ENCODE results near the gene ABHD13. TPM values are rescaled to one million over a fixed set of nuclear protein-coding genes. Genes with fewer than 3 reads are reported as not detected.
"Not testable (repeated sequence)": the region's sequence is repeated elsewhere in the genome, so short reads cannot be mapped to it uniquely, and the experiment has no call there.

ABHD13 gene
- polyA plus RNA-seq, 3 donors = 13.4 to 16.3 (median 14.4) TPM

DNA sequence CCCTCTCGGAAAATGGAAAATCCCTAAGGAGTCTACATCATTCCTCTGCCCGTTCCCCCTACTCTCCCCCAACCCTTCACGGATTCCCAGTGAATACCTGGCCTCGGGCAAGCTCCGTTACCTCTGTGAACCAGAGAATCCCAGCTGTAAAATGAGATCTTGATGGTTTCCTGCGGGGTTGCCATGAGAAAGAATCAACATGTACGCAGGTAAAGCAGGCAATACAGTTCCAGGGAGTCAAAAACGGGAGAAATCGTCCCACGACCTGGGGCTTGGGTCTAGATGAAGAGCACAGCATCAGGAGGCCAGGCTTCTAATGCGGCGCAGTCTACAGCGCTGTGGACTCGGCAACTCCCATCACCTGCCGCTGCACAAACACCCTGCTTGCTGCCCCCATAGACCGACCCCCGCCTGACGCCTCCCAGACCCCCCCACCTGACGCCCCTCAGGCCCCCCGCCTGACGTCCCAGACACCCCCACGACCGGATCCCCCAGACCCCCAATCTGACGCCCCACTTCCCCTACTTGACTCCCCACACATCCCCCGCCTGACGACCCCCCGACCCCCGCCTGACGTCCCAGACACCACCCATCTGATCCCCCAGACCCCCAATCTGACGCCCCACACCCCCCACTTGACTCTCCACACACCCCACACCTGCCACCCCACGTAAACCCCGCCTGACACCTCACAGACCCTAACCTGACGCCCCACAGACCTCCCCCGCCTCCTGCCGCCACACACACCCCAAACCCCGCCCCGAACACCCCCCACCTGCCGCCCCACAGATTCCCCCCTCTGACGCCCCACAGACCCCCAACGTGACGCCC, 3.5 kb upstream of the ABHD13 start:
- peak in 1 of 11 donors; percentile 30 for DNase-seq (ENCODE audit: extremely low read depth in 1 of 11, low read depth in 9 of 11, low spot score in 4 of 11)

GRCh38 chr13:108215436-108215835, 2.8 kb upstream of the ABHD13 start, which contains the start of gene LIG4:
LIG4 (minus strand) TSS chr13:108215536; CDS start chr13:108211268, 4,268 bp downstream.
- peak; percentile 75 to 91 (median 89) for DNase-seq (ENCODE audit: extremely low read depth in 1 of 11, low read depth in 9 of 11, low spot score in 4 of 11)

GRCh38 chr13:108217307-108218043, 717 bp upstream of the ABHD13 start:
- not testable (repeated sequence) for DNase-seq (ENCODE audit: extremely low read depth in 1 of 11, low read depth in 9 of 11, low spot score in 4 of 11)

GRCh38 chr13:108220041-108220440, 1.8 kb downstream of the ABHD13 start:
- DNase-seq (ENCODE audit: extremely low read depth in 1 of 11, low read depth in 9 of 11, low spot score in 4 of 11) = no peak

DNA sequence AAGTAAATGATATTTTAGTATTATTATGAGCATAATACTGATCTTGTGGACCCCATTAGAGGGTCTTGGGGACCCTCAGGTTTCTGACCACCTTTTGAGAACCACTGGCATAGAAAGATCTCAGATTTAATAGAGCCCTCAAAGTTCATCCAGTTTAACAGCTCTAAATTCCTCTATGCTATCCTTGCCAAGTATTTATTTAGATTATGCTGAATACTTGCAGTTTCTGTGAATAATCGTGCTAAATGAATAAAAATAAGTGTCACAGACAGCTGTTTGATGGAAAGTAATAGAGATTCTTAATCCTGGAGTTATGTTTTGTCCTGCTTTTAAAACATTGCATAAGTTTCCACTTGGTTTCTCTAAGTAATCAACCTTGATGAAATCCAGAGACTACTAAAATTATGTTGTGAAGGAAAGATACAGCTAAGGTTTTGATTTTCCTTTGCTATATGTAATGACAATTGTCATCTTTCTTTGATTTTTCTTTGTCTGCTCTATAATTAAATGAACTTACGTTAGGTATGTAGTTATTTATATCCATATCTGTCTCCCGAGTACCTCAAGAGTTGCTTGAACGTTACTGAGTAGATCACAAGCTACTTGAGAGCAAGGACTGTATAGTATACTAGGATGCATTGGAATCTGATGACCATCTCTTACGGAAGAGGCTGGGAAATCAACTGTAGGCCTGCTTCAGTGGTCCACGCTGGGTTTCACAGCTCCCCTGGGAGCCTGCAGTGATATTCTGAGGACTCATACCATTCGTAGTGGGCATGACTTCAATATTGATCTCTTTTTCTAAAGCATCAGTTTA, 5.7 kb downstream of the ABHD13 start:
- DNase-seq (ENCODE audit: extremely low read depth in 1 of 11, low read depth in 9 of 11, low spot score in 4 of 11) = no peak

DNA sequence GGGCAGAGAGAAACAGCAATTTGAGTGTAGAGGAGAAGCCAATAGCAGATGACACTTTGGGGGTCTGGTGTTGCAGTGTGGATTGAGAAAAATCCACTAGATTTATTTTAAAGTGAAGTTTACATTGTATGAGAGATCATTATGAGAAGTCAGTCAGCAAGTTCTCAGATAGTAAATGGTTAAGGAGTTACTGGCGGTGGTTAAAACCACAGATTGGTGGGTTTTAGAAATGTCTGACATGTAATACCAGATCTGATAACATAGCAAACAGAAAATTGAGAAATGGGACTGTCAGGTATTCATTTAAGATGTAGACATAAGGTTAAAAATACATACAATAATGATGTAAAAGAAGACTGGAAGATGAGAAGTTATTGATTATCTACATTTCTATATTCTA, 7.2 kb downstream of the ABHD13 start:
- no peak for DNase-seq (ENCODE audit: extremely low read depth in 1 of 11, low read depth in 9 of 11, low spot score in 4 of 11)

DNA sequence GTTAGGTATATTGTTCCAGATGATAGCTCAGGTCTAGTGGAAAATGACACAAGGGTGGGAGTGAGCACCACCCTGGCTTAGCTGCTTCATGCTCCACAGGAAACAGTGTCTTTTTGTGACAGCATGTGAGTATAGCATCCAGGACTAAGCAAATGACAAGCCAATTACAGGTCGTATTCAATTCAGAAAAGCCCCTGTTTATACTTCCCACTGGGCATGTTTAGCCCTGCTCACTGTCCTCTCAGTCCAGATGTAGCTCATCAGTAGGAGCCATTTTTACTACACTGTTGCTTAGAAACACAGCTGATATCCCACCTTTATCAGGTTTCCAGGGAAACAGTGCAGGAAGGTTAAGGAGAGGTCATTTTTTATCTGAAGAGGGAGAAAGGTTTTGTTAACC, 8.0 kb downstream of the ABHD13 start:
- no peak for DNase-seq (ENCODE audit: extremely low read depth in 1 of 11, low read depth in 9 of 11, low spot score in 4 of 11)

- DNase-seq (ENCODE audit: extremely low read depth in 1 of 11, low read depth in 9 of 11, low spot score in 4 of 11) = peak in 1 of 11 donors; percentile 32
Observed at GRCh38 chr13:108227651-108228272, 9.6 kb downstream of the ABHD13 start.

- DNase-seq (ENCODE audit: extremely low read depth in 1 of 11, low read depth in 9 of 11, low spot score in 4 of 11) = no peak
Observed at GRCh38 chr13:108230377-108230776, 12.2 kb downstream of the ABHD13 start.

GRCh38 chr13:108249150-108249549, 31.0 kb downstream of the ABHD13 start:
- no peak for DNase-seq (ENCODE audit: extremely low read depth in 1 of 11, low read depth in 9 of 11, low spot score in 4 of 11)

GRCh38 chr13:108257248-108257647, 39.1 kb downstream of the ABHD13 start:
- no peak for DNase-seq (ENCODE audit: extremely low read depth in 1 of 11, low read depth in 9 of 11, low spot score in 4 of 11)

DNA sequence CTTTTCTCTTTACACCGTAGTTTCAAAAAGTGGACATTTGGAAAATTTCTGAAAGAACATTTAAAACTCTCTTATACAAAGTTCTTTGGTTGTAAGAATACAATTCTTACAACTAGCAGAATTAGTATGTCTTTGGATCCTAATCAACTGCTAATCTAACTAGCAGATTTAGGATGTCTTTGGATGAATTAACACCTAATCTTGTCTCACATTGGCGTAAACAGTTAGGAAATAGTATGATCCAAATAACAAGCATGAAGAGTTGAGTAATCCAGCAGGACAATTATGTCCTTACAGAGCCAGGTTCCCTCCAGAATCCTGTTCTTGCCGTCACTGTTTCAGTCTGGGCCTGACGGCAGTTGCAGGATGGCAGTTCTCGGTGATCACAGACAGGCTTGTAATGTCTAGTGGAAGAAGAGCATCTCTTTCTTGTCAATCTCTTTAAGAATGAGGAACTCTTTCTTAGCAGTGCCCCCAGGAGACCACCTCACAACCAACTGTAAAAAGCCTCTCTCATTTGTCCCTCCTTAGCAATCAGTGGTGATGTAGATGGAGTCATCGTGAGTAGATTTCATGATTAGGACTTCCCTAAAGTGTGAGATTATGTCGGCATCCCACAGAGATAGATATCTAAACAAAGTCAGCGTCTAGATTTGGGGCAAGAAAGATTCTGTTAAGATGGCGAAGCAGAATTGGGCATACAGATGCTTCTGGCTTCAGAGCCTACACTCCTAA, 45.6 kb downstream of the ABHD13 start:
- no peak for DNase-seq (ENCODE audit: extremely low read depth in 1 of 11, low read depth in 9 of 11, low spot score in 4 of 11)

- no peak for DNase-seq (ENCODE audit: extremely low read depth in 1 of 11, low read depth in 9 of 11, low spot score in 4 of 11)
Observed at GRCh38 chr13:108266321-108266990, 48.3 kb downstream of the ABHD13 start.

DNA sequence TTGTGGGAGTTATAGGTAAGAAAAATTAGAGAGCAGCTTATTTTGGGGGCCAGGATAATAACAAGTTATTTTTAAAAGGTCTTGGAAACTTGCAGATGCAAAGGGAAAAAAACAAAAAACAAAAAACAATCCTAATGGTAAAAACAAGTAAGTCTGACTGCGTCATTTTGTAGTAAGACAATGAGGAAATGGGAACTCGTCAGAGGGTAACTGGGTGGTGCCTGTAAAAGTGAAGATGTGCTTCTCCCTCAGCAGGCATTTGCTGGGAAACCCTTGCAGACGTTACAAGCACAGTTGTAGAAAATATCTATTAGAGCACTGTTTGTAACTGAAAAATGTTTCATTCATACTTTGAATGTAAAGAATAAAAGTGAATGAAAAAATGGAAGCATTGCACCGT, 49.2 kb downstream of the ABHD13 start:
- DNase-seq (ENCODE audit: extremely low read depth in 1 of 11, low read depth in 9 of 11, low spot score in 4 of 11) = no peak

DNA sequence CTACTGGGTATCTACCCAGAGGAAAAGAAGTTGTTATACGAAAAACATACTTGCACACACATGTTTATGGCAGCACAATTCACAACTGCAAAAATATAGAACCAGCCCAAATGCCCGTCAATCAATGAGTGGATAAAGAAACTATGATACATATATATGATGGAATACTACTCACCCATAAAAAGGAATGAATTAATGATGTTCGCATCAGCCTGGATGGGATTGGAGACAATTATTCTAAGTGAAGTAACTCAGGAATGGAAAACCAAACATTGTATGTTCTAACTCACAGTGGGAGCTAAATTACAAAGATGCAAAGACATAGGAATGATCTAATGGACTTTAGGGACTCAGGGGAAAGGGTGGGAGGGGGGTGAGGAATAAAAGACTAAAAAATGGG, 49.7 kb downstream of the ABHD13 start:
- DNase-seq (ENCODE audit: extremely low read depth in 1 of 11, low read depth in 9 of 11, low spot score in 4 of 11) = not testable (repeated sequence)

GRCh38 chr13:108268466-108269112, 50.4 kb downstream of the ABHD13 start:
- peak in 1 of 11 donors; percentile 14 for DNase-seq (ENCODE audit: extremely low read depth in 1 of 11, low read depth in 9 of 11, low spot score in 4 of 11)

DNA sequence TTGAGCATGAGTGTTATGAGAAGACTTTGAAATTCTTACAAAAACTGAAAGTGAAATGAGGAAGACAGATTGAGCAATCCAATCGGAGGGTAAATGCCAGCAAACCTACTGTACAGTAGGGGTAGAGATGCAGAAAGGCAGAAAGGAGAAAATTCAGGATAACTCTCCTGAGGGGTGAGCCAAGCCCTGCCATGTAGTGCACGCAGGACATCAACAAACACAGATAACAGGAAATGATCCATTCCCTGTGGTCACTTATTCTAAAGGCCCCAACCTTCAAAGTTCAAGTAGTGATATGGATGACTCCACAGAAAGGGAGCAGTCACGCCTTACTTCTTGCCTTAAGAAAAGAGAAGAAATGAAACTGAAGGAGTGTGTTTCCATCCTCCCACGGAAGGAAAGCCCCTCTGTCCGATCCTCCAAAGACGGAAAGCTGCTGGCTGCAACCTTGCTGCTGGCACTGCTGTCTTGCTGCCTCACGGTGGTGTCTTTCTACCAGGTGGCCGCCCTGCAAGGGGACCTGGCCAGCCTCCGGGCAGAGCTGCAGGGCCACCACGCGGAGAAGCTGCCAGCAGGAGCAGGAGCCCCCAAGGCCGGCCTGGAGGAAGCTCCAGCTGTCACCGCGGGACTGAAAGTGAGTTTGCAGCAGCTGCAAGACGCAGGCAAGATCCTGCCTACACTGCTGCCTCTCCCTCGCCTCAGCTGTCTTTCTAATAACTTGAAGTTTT, 51.6 kb downstream of the ABHD13 start, which contains the start of gene TNFSF13B:
Gene TNFSF13B (plus strand): TSS at position 118 of the 728 bp plus-strand sequence. CDS start 178 bp downstream, at position 296.
- DNase-seq (ENCODE audit: extremely low read depth in 1 of 11, low read depth in 9 of 11, low spot score in 4 of 11) = peak in 3 of 11 donors; percentile 7 to 20 (median 13)
